A673 (cell line): ENCODE results near the gene NAT9. TPM values are rescaled to one million over a fixed set of nuclear protein-coding genes. Genes with fewer than 3 reads are reported as not detected.

Source experiments
- BruUV-seq: library from RNA; stranded (reverse); fragments of 400-500 nt; replicated peaks from 2 replicates; lab custom pipeline; 2021; lab: Mats Ljungman, UMichigan
- CTCF ChIA-PET: fragments of 300-600 bp; sonication (Branson Sonifier 250); formaldehyde crosslinking; loops from one replicate; lab custom pipeline; 2022; ENCODE audit warnings: antibody characterized with exemption; lab: Charles Lee
- POLR2A ChIA-PET: fragments of 300-600 bp; sonication (Branson Sonifier 250); formaldehyde crosslinking; loops from one replicate; lab custom pipeline; 2022; ENCODE audit warnings: antibody characterized with exemption; ENCODE audit not compliant: low non-redundant PET; lab: Charles Lee
- DNase-seq: peaks from one replicate; pipeline ENCODE4 v3.0.0-alpha.2; 2015; ENCODE audit warnings: low spot score
- H3K27ac ChIP-seq: fragments of 200-600 bp; sonication (generic); 2 replicates; pipeline ENCODE4 v1.5.1; 2016; ENCODE audit warnings: mixed run types, low read depth, mild to moderate bottlenecking, mixed read lengths, antibody characterized with exemption, low read length; ENCODE audit not compliant: poor library complexity, severe bottlenecking
- H3K27me3 ChIP-seq: fragments of 200-600 bp; sonication (generic); replicated peaks from 2 replicates; pipeline ENCODE4 v1.6.1; 2017; ENCODE audit warnings: mixed run types, low read depth, mild to moderate bottlenecking, mixed read lengths, antibody characterized with exemption, low read length; ENCODE audit not compliant: insufficient read depth, poor library complexity
- H3K36me3 ChIP-seq: fragments of 200-600 bp; sonication (generic); 2 replicates; pipeline ENCODE4 v1.6.1; 2016; ENCODE audit warnings: mixed run types, mild to moderate bottlenecking, mixed read lengths, antibody characterized with exemption, low read length; ENCODE audit not compliant: insufficient read depth, poor library complexity, severe bottlenecking
- H3K4me1 ChIP-seq: fragments of 200-600 bp; sonication (generic); 2 replicates; pipeline ENCODE4 v1.6.1; 2017; ENCODE audit warnings: mixed run types, mild to moderate bottlenecking, mixed read lengths, antibody characterized with exemption, low read length; ENCODE audit not compliant: insufficient read depth, poor library complexity, severe bottlenecking
- H3K4me3 ChIP-seq: fragments of 200-600 bp; sonication (generic); 2 replicates; pipeline ENCODE4 v1.5.1; 2016; ENCODE audit warnings: low read depth, mixed run types, mild to moderate bottlenecking, mixed read lengths, low read length; ENCODE audit not compliant: poor library complexity, severe bottlenecking
- H3K9me3 ChIP-seq: fragments of 200-600 bp; sonication (generic); 2 replicates; pipeline ENCODE4 v1.6.1; 2016; ENCODE audit warnings: mixed run types, low read depth, mild to moderate bottlenecking, mixed read lengths, antibody characterized with exemption, low read length; ENCODE audit not compliant: poor library complexity, severe bottlenecking
- CTCF ChIP-seq: fragments of 300-800, 200-600 bp; sonication (generic); conservative IDR thresholded peaks from 2 replicates; pipeline ENCODE4 v1.5.1; 2017; ENCODE audit warnings: low read depth, mild to moderate bottlenecking, antibody characterized with exemption, low read length, moderate library complexity, mixed read lengths
- EZH2 ChIP-seq: fragments of 200-600 bp; sonication (generic); IDR thresholded peaks from 2 replicates; pipeline ENCODE4 v1.6.1; 2017; ENCODE audit warnings: borderline replicate concordance, low read depth, mild to moderate bottlenecking, mixed read lengths, antibody characterized with exemption, low read length; ENCODE audit not compliant: poor library complexity, severe bottlenecking
- intact Hi-C: fragments of 100-400 bp; cut with micrococcal nuclease; formaldehyde crosslinking; loops from one replicate; pipeline ENCODE4 v1.10.0; 2022; ENCODE audit not compliant: unreplicated experiment
- total RNA-seq: library from RNA; stranded (reverse); gene quantifications from 2 replicates; pipeline ENCODE4 v1.2.3, GENCODE V29; 2021

NAT9 gene
- total RNA-seq, 1 experiment from 2014 or later = 60.6 TPM

GRCh38 chr17:74819801-74820436 lies 43.8 kb upstream of the NAT9 start:
- POLR2A ChIA-PET = no interaction called here

GRCh38 chr17:74818291-74818938 lies 42.3 kb upstream of the NAT9 start:
- Histone ChIP-seq H3K9me3 (no peaks in the 10 kb centered on the region), H3K4me3 (no peak overlapping the region), H3K36me3 (peaks cover 3% of the 10 kb centered on the region), H3K27me3 (no peaks in the 10 kb centered on the region), H3K4me1 (peaks cover 53% of the 10 kb centered on the region), H3K27ac (no peak overlapping the region)
- TF ChIP-seq CTCF (no peak), EZH2 (no peak)
- no TSS peak for BruUV-seq
- intact Hi-C loops = no loop called here
- DNase-seq = no peak
- ChIA-PET CTCF (no interaction called here), POLR2A (no interaction called here)

More at GRCh38 chr17:74819801-74820436, 43.8 kb upstream of the NAT9 start:
- DNase-seq = no peak
- H3K4me1 ChIP-seq = peaks cover 66% of the 10 kb centered on the region
- no peak overlapping the region for H3K4me3 ChIP-seq
- H3K9me3 ChIP-seq = no peaks in the 10 kb centered on the region
- peaks cover 3% of the 10 kb centered on the region for H3K36me3 ChIP-seq
- BruUV-seq = no TSS peak
- H3K27me3 ChIP-seq = no peaks in the 10 kb centered on the region
- CTCF ChIA-PET = interaction anchor here (0.5 kb wide), 1 partner anchor 43 kb away, joined by 3 read pairs; no protein-coding TSS in a partner anchor
- intact Hi-C loops = loop anchor here (5.0 kb wide), 1 partner anchor 42 kb away; no protein-coding TSS in a partner anchor
- TF ChIP-seq CTCF = no peak
- no peak for TF ChIP-seq EZH2
- H3K27ac ChIP-seq = peak overlapping the region; percentile 17

GRCh38 chr17:74816905-74817620 lies 40.9 kb upstream of the NAT9 start:
- no peak overlapping the region for H3K27ac ChIP-seq
- DNase-seq = no peak
- intact Hi-C loops = no loop called here
- peaks cover 3% of the 10 kb centered on the region for H3K36me3 ChIP-seq
- peaks cover 40% of the 10 kb centered on the region for H3K4me1 ChIP-seq
- no peaks in the 10 kb centered on the region for H3K27me3 ChIP-seq
- ChIA-PET POLR2A (interaction anchor here (0.6 kb wide), 1 partner anchor 26 kb away, joined by 3 read pairs; no protein-coding TSS in a partner anchor), CTCF (no interaction called here)
- H3K4me3 ChIP-seq = no peak overlapping the region
- no peaks in the 10 kb centered on the region for H3K9me3 ChIP-seq
- TF ChIP-seq EZH2 (no peak), CTCF (no peak)
- BruUV-seq = no TSS peak
